Natural killer cell (primary cell): Measurements from ENCODE around the gene SCARB1. TPM values are rescaled to one million over a fixed set of nuclear protein-coding genes. Genes with fewer than 3 reads are reported as not detected.

ENCODE experiments used
- ATAC-seq, 3 donors: fragments of 150-1000 bp in 2 of 3; fragments of 200-7000 bp in 1 of 3; cut with Tn5 transposase; 1 replicate in 1 of 3; 2 replicates in 2 of 3; pipeline ENCODE4 v1.10.0; 2021; ENCODE audit warnings: mild to moderate bottlenecking in 2 of 3, moderate library complexity in 2 of 3
- DNase-seq, 2 donors: peaks; one replicate each; pipeline versions ENCODE4 v3.0.0 to v3.0.0-alpha.2; 2013 to 2021; ENCODE audit warnings: mixed read lengths in 1 of 2
- H3K27ac ChIP-seq: one replicate; pipeline ENCODE4 v1.5.1; 2013; ENCODE audit warnings: mild to moderate bottlenecking, low read length
- H3K27me3 ChIP-seq: one replicate; pipeline ENCODE4 v1.6.1; 2013; ENCODE audit warnings: low read length; ENCODE audit not compliant: control insufficient read depth, insufficient read depth
- H3K36me3 ChIP-seq: one replicate; pipeline ENCODE4 v1.6.1; 2013; ENCODE audit warnings: low read length; ENCODE audit not compliant: control insufficient read depth, insufficient read depth
- H3K4me1 ChIP-seq: one replicate; pipeline ENCODE4 v1.6.1; 2013; ENCODE audit warnings: low read length; ENCODE audit not compliant: control insufficient read depth, insufficient read depth
- H3K4me3 ChIP-seq: one replicate; pipeline ENCODE4 v1.5.1; 2013; ENCODE audit warnings: low read length
- H3K9me3 ChIP-seq: one replicate; pipeline ENCODE4 v1.6.1; 2013; ENCODE audit warnings: low read length; ENCODE audit not compliant: control insufficient read depth, insufficient read depth
- H3K27ac Mint-ChIP-seq, 2 donors: one replicate each; pipeline ENCODE4 v1.8.0; 2022; ENCODE audit warnings: mild to moderate bottlenecking in 2 of 2, mixed read lengths in 2 of 2, moderate library complexity in 1 of 2
- H3K27me3 Mint-ChIP-seq, 2 donors: one replicate each; pipeline ENCODE4 v1.8.0; 2022; ENCODE audit warnings: low read depth in 2 of 2, mixed read lengths in 2 of 2
- H3K36me3 Mint-ChIP-seq: one replicate; pipeline ENCODE4 v1.8.0; 2022; ENCODE audit warnings: mixed read lengths
- H3K4me1 Mint-ChIP-seq, 2 donors: one replicate each; pipeline ENCODE4 v1.8.0; 2022; ENCODE audit warnings: mixed read lengths in 2 of 2
- H3K4me3 Mint-ChIP-seq: one replicate; pipeline ENCODE4 v1.8.0; 2022; ENCODE audit warnings: mild to moderate bottlenecking, moderate library complexity, mixed read lengths
- H3K9me3 Mint-ChIP-seq, 2 donors: one replicate each; pipeline ENCODE4 v1.8.0; 2022; ENCODE audit warnings: mixed read lengths in 2 of 2
- WGBS: methylation state at CpG from one replicate; pipeline ENCODE4 v1.1.7; 2013; ENCODE audit warnings: missing lambda C conversion rate; ENCODE audit not compliant: insufficient coverage; 5-methylcytosine and 5-hydroxymethylcytosine counted together
- intact Hi-C: fragments of 100-400 bp; cut with micrococcal nuclease; formaldehyde crosslinking; loops from one replicate; pipeline ENCODE4 v1.14.2; 2022
- total RNA-seq, 4 donors: library from RNA; stranded (reverse); fragments of 120-200 nt in 1 of 4; gene quantifications; one replicate each; pipeline versions ENCODE4 v1.2.3 to v1.2.4, GENCODE V29; 2013 to 2022
- TF ChIP-seq, protein P1 (sequence below): fragments of 200-600 bp; IDR thresholded peaks from one replicate; pipeline ENCODE4 v1.8.0; 2022; ENCODE audit warnings: antibody characterized with exemption

The SCARB1 gene
- total RNA-seq, 3 donors from 2014 or later (not counting 1 experiment from before 2014, with no cell fraction given): 1.1 to 2.7 (median 1.3) TPM

DNA sequence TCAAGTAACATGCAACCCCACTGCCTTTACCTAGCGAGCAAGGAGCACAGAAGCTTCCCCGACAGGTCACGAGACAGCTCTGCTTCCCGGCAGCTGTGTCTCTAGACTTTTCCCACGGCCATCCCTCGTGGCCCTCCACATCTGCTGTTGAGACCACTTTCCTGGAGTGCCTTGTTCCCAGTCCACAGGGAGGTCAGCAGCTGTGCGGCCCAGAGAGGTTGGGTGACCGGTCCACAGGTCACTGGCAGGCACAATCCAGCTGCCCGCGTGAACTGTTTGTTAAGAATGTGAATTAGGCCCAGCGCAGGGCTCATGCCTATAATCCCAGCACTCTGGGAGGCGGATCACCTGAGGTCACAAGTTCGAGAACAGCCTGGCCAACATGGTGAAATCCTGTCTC is 71.5 kb downstream of the SCARB1 start:
- H3K9me3 ChIP-seq: no peaks in the 10 kb centered on the region
- H3K4me3 ChIP-seq: no peak overlapping the region
- Mint-ChIP-seq H3K4me1 (no peaks in the 10 kb centered on the region), H3K27ac (no peak overlapping the region), H3K9me3 (no peaks in the 10 kb centered on the region), H3K36me3 (no peaks in the 10 kb centered on the region), H3K4me3 (no peak overlapping the region), H3K27me3 (no peaks in the 10 kb centered on the region)
- H3K27ac ChIP-seq: no peak overlapping the region
- intact Hi-C loops: no loop called here
- TF ChIP-seq, protein P1, sequence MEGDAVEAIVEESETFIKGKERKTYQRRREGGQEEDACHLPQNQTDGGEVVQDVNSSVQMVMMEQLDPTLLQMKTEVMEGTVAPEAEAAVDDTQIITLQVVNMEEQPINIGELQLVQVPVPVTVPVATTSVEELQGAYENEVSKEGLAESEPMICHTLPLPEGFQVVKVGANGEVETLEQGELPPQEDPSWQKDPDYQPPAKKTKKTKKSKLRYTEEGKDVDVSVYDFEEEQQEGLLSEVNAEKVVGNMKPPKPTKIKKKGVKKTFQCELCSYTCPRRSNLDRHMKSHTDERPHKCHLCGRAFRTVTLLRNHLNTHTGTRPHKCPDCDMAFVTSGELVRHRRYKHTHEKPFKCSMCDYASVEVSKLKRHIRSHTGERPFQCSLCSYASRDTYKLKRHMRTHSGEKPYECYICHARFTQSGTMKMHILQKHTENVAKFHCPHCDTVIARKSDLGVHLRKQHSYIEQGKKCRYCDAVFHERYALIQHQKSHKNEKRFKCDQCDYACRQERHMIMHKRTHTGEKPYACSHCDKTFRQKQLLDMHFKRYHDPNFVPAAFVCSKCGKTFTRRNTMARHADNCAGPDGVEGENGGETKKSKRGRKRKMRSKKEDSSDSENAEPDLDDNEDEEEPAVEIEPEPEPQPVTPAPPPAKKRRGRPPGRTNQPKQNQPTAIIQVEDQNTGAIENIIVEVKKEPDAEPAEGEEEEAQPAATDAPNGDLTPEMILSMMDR: no peak
- DNase-seq (no peak), ATAC-seq (no peak)
- no peaks in the 10 kb centered on the region for H3K36me3 ChIP-seq
- no peaks in the 10 kb centered on the region for H3K27me3 ChIP-seq
- H3K4me1 ChIP-seq: no peaks in the 10 kb centered on the region
- 90% methylated on average over 13 of the region's 13 CpGs for WGBS

DNA sequence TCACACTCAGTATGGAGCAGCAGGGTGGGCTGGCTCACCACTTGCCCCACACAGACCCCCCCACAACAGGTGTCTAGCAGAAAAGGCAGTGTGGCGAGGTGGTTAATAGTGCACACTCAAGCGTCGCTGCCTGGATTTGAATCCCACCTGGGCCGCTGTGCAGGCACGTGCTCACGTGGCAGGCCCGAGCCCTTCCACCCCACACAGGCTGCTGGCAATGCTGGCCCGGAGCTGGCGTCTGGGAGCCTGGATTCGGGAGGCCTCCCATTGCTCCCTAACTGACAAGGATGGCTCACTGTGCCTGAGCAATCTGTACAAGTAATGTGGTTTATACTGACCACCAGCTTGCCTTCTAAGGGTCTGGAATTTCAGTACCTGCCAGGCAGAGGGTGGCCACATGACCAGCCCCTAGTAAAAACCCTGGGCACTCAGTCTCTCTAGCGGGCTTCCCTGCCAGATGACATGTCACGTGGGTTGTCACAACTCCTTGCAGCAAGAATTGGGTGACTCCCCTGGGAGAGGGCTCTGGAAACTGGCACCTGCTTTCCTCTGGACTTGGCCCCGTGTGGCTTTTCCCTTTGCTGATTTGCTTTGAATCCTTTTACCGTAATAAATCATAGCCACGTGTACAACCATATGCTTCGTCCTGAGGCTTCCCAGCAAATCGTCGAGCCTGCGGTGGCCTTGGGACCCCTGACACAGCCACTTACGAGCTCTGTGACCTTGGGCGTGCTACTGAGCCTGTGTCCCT is 72.8 kb downstream of the SCARB1 start:
- H3K27me3 ChIP-seq: no peaks in the 10 kb centered on the region
- H3K9me3 ChIP-seq: no peaks in the 10 kb centered on the region
- no peak overlapping the region for H3K27ac ChIP-seq
- Mint-ChIP-seq H3K27ac (no peak overlapping the region), H3K4me1 (no peaks in the 10 kb centered on the region), H3K27me3 (no peaks in the 10 kb centered on the region), H3K36me3 (no peaks in the 10 kb centered on the region), H3K9me3 (no peaks in the 10 kb centered on the region), H3K4me3 (no peak overlapping the region)
- intact Hi-C loops: no loop called here
- no peaks in the 10 kb centered on the region for H3K36me3 ChIP-seq
- no peaks in the 10 kb centered on the region for H3K4me1 ChIP-seq
- WGBS: 95% methylated on average over 21 of the region's 21 CpGs
- TF ChIP-seq, protein P1: no peak
- DNase-seq (no peak), ATAC-seq (no peak)
- H3K4me3 ChIP-seq: no peak overlapping the region

DNA sequence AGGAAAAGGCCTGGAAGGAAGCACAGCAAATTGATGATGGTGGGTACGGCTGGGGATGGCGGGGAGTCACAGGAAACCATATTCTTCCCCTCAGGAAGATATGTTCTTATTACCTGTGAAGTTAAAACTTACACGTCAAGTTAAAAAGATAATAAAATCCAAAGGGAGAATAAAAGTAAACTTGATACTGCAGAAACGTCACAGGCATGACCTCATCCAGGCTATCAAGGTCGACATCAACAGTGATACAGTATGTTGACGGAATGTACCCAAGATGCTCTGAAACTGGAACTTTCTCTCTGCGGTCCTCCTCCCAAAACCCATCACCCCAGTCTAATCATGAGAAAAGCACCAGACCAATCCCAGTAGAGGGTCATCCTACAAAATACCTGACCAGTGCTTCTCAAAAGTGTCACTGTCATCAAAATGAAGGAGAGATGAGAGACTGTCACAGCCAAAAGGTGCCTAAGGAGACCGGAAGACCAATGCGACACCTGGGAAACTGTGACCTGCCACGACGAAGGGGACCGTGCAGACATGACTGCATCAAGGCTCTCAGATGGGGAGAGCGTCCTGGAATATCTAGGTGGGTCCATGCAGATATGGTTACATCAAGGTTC is 74.6 kb downstream of the SCARB1 start:
- Mint-ChIP-seq H3K4me1 (no peaks in the 10 kb centered on the region), H3K9me3 (no peaks in the 10 kb centered on the region), H3K36me3 (no peaks in the 10 kb centered on the region), H3K4me3 (no peak overlapping the region), H3K27ac (no peak overlapping the region), H3K27me3 (no peaks in the 10 kb centered on the region)
- Histone ChIP-seq H3K4me3 (no peak overlapping the region), H3K27me3 (no peaks in the 10 kb centered on the region), H3K4me1 (no peaks in the 10 kb centered on the region), H3K9me3 (no peaks in the 10 kb centered on the region), H3K36me3 (no peaks in the 10 kb centered on the region), H3K27ac (no peak overlapping the region)
- DNase-seq (no peak), ATAC-seq (no peak)
- intact Hi-C loops: no loop called here
- WGBS: 95% methylated on average over 11 of the region's 13 CpGs
- TF ChIP-seq, protein P1: no peak
